WTC11 (cell line): ENCODE results near the gene PTPRT. TPM values are rescaled to one million over a fixed set of nuclear protein-coding genes. Genes with fewer than 3 reads are reported as not detected.
A peak's percentile ranks its signal among the peaks of the same experiment; 100 is the strongest.
"Not testable (repeated sequence)": the region's sequence is repeated elsewhere in the genome, so short reads cannot be mapped to it uniquely, and the experiment has no call there.

ENCODE experiments used
- ATAC-seq: fragments of 200-7000 bp; cut with Tn5 transposase; 2 replicates; pipeline ENCODE4 v1.10.0; 2021; ENCODE audit warnings: mild to moderate bottlenecking, moderate library complexity
- CTCF ChIA-PET: fragments of 300-600 bp; sonication (Branson Sonifier 250); formaldehyde crosslinking; loops from one replicate; lab custom pipeline; 2021; ENCODE audit warnings: antibody characterized with exemption; lab: Charles Lee
- POLR2A ChIA-PET: fragments of 350-600 bp; sonication (Branson Sonifier 250); formaldehyde crosslinking; loops from one replicate; lab custom pipeline; 2021; ENCODE audit warnings: antibody characterized with exemption; lab: Charles Lee
- DNase-seq: peaks from one replicate; pipeline ENCODE4 v3.0.0; 2021; ENCODE audit warnings: low spot score
- H3K27ac Mint-ChIP-seq: 2 replicates; pipeline ENCODE4 v1.8.0; 2021; ENCODE audit warnings: mixed read lengths
- H3K27me3 Mint-ChIP-seq: 2 replicates; pipeline ENCODE4 v1.8.0; 2021; ENCODE audit warnings: low read depth, mild to moderate bottlenecking, moderate library complexity, mixed read lengths
- H3K36me3 Mint-ChIP-seq: 2 replicates; pipeline ENCODE4 v1.8.0; 2021; ENCODE audit warnings: mixed read lengths
- H3K4me1 Mint-ChIP-seq: 2 replicates; pipeline ENCODE4 v1.8.0; 2022; ENCODE audit warnings: mixed read lengths
- H3K4me3 Mint-ChIP-seq: 2 replicates; pipeline ENCODE4 v1.8.0; 2021; ENCODE audit warnings: mild to moderate bottlenecking, moderate library complexity, mixed read lengths
- H3K9me3 Mint-ChIP-seq: 2 replicates; pipeline ENCODE4 v1.8.0; 2021; ENCODE audit warnings: mixed read lengths
- EMX1 ChIP-seq: fragments of 250-450 bp; sonication (Bioruptor Pico); IDR thresholded peaks from 2 replicates; pipeline ENCODE4 v1.8.0; 2021; ENCODE audit warnings: mild to moderate bottlenecking
- HMGA2 ChIP-seq: fragments of 250-450 bp; sonication (Bioruptor Pico); IDR thresholded peaks from 2 replicates; pipeline ENCODE4 v1.4.0; 2021; ENCODE audit warnings: mild to moderate bottlenecking, moderate library complexity
- IRF2 ChIP-seq: sonication (generic); formaldehyde crosslinking; IDR thresholded peaks from 2 replicates; pipeline ENCODE4 v1.8.0; 2022; ENCODE audit warnings: low read depth, missing genetic modification reagents, borderline replicate concordance
- MXD4 ChIP-seq: fragments of 250-450 bp; sonication (Bioruptor Pico); IDR thresholded peaks from 2 replicates; pipeline ENCODE4 v1.8.0; 2021; ENCODE audit warnings: mild to moderate bottlenecking, moderate library complexity, borderline replicate concordance
- NFYB ChIP-seq: sonication (generic); formaldehyde crosslinking; conservative IDR thresholded peaks from 2 replicates; pipeline ENCODE4 v1.8.0; 2022; ENCODE audit warnings: low read depth, missing genetic modification reagents
- TP53 ChIP-seq: sonication (generic); formaldehyde crosslinking; IDR thresholded peaks from 2 replicates; pipeline ENCODE4 v1.8.1; 2023; ENCODE audit warnings: mild to moderate bottlenecking, missing genetic modification reagents
- ZBTB21 ChIP-seq: sonication (generic); formaldehyde crosslinking; IDR thresholded peaks from 2 replicates; pipeline ENCODE4 v1.8.1; 2023; ENCODE audit warnings: mild to moderate bottlenecking, missing genetic modification reagents, borderline replicate concordance
- ZNF219 ChIP-seq: sonication (generic); formaldehyde crosslinking; IDR thresholded peaks from 2 replicates; pipeline ENCODE4 v1.8.0; 2023; ENCODE audit warnings: missing genetic modification reagents, mild to moderate bottlenecking, borderline replicate concordance
- total RNA-seq: library from RNA; stranded (reverse); gene quantifications from 3 replicates; pipeline ENCODE4 v1.2.3, GENCODE V29; 2021
- TF ChIP-seq, protein P1 (sequence below): sonication (generic); formaldehyde crosslinking; conservative IDR thresholded peaks from 2 replicates; pipeline ENCODE4 v1.8.1; 2023; ENCODE audit warnings: mild to moderate bottlenecking, low read depth, missing genetic modification reagents, moderate library complexity
- TF ChIP-seq, protein P2 (sequence below): fragments of 250-450 bp; sonication (Bioruptor Pico); IDR thresholded peaks from 2 replicates; pipeline ENCODE4 v1.9.0; 2021; ENCODE audit warnings: moderate library complexity, mild to moderate bottlenecking, inconsistent platforms, borderline replicate concordance
- TF ChIP-seq, protein P3 (sequence below): sonication (generic); formaldehyde crosslinking; IDR thresholded peaks from 2 replicates; pipeline ENCODE4 v1.8.1; 2023; ENCODE audit warnings: mild to moderate bottlenecking, missing genetic modification reagents, borderline replicate concordance
- TF ChIP-seq, protein P4 (sequence below): sonication (generic); formaldehyde crosslinking; IDR thresholded peaks from 2 replicates; pipeline ENCODE4 v1.8.0; 2023; ENCODE audit warnings: mild to moderate bottlenecking, missing genetic modification reagents

The PTPRT gene
- total RNA-seq, 1 experiment from 2014 or later: 1.1 TPM

DNA sequence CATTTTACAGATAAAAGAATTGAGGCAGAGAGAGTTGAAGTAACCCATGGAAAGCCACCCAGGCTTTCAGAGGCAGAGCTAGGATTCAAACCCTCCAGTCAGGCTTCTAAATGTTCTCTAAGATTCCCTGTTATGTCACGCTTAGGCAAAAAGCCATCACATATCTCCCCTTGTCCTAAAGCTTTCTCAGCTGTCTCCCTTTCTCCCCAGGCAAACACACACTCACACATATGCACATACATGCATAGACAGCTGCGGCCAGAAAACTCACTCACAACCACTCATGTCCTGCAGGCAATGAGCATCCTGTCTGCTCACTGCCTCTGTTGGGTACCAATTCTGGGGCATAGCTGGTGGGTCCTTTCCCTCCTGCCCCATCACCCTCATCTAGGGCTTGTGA lies 975.6 kb downstream of the PTPRT start (continued):
- TF ChIP-seq EMX1 (CRISPR knock-in tag): no peak
- no peak for TF ChIP-seq TP53
- TF ChIP-seq, protein P1, sequence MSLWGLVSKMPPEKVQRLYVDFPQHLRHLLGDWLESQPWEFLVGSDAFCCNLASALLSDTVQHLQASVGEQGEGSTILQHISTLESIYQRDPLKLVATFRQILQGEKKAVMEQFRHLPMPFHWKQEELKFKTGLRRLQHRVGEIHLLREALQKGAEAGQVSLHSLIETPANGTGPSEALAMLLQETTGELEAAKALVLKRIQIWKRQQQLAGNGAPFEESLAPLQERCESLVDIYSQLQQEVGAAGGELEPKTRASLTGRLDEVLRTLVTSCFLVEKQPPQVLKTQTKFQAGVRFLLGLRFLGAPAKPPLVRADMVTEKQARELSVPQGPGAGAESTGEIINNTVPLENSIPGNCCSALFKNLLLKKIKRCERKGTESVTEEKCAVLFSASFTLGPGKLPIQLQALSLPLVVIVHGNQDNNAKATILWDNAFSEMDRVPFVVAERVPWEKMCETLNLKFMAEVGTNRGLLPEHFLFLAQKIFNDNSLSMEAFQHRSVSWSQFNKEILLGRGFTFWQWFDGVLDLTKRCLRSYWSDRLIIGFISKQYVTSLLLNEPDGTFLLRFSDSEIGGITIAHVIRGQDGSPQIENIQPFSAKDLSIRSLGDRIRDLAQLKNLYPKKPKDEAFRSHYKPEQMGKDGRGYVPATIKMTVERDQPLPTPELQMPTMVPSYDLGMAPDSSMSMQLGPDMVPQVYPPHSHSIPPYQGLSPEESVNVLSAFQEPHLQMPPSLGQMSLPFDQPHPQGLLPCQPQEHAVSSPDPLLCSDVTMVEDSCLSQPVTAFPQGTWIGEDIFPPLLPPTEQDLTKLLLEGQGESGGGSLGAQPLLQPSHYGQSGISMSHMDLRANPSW (CRISPR knock-in tag): no peak
- TF ChIP-seq ZBTB21 (CRISPR knock-in tag): no peak
- TF ChIP-seq ZNF219 (CRISPR knock-in tag): no peak

DNA sequence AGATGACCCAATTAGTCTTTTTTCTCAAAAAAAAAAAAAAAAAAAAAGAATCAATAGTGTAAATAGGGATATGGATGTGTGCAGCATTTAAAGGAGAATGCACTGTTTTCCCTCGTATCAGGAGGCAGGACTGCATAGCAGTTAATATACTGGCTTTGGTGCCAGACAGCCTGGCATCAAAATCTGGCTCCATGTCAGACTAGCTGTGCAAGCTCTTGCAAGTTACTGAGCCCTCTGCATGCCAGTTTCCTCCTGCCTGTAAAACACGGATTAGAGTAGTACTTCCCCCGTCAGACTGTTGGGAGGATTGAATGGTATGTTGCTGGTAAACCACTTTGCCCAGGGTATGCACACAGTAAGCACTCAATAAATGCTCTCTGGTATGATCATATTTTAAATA lies 977.3 kb downstream of the PTPRT start:
- TF ChIP-seq, protein P2, sequence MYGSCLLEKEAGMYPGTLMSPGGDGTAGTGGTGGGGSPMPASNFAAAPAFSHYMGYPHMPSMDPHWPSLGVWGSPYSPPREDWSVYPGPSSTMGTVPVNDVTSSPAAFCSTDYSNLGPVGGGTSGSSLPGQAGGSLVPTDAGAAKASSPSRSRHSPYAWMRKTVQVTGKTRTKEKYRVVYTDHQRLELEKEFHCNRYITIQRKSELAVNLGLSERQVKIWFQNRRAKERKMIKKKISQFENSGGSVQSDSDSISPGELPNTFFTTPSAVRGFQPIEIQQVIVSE: no peak
- TF ChIP-seq, protein P3, sequence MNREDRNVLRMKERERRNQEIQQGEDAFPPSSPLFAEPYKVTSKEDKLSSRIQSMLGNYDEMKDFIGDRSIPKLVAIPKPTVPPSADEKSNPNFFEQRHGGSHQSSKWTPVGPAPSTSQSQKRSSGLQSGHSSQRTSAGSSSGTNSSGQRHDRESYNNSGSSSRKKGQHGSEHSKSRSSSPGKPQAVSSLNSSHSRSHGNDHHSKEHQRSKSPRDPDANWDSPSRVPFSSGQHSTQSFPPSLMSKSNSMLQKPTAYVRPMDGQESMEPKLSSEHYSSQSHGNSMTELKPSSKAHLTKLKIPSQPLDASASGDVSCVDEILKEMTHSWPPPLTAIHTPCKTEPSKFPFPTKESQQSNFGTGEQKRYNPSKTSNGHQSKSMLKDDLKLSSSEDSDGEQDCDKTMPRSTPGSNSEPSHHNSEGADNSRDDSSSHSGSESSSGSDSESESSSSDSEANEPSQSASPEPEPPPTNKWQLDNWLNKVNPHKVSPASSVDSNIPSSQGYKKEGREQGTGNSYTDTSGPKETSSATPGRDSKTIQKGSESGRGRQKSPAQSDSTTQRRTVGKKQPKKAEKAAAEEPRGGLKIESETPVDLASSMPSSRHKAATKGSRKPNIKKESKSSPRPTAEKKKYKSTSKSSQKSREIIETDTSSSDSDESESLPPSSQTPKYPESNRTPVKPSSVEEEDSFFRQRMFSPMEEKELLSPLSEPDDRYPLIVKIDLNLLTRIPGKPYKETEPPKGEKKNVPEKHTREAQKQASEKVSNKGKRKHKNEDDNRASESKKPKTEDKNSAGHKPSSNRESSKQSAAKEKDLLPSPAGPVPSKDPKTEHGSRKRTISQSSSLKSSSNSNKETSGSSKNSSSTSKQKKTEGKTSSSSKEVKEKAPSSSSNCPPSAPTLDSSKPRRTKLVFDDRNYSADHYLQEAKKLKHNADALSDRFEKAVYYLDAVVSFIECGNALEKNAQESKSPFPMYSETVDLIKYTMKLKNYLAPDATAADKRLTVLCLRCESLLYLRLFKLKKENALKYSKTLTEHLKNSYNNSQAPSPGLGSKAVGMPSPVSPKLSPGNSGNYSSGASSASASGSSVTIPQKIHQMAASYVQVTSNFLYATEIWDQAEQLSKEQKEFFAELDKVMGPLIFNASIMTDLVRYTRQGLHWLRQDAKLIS (CRISPR knock-in tag): no peak
- TF ChIP-seq, protein P4, sequence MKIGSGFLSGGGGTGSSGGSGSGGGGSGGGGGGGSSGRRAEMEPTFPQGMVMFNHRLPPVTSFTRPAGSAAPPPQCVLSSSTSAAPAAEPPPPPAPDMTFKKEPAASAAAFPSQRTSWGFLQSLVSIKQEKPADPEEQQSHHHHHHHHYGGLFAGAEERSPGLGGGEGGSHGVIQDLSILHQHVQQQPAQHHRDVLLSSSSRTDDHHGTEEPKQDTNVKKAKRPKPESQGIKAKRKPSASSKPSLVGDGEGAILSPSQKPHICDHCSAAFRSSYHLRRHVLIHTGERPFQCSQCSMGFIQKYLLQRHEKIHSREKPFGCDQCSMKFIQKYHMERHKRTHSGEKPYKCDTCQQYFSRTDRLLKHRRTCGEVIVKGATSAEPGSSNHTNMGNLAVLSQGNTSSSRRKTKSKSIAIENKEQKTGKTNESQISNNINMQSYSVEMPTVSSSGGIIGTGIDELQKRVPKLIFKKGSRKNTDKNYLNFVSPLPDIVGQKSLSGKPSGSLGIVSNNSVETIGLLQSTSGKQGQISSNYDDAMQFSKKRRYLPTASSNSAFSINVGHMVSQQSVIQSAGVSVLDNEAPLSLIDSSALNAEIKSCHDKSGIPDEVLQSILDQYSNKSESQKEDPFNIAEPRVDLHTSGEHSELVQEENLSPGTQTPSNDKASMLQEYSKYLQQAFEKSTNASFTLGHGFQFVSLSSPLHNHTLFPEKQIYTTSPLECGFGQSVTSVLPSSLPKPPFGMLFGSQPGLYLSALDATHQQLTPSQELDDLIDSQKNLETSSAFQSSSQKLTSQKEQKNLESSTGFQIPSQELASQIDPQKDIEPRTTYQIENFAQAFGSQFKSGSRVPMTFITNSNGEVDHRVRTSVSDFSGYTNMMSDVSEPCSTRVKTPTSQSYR (CRISPR knock-in tag): no peak
- TF ChIP-seq TP53 (no peak), NFYB (no peak), HMGA2 (CRISPR knock-in tag) (no peak), MXD4 (CRISPR knock-in tag) (no peak), IRF2 (CRISPR knock-in tag) (no peak)
- POLR2A ChIA-PET: no interaction called here
- CTCF ChIA-PET: no interaction called here
- Mint-ChIP-seq H3K4me3 (no peak overlapping the region), H3K27me3 (peaks cover 4% of the 10 kb centered on the region; the same call in 1 of the 2 replicates), H3K4me1 (no peaks in the 10 kb centered on the region), H3K36me3 (peaks cover 4% of the 10 kb centered on the region), H3K27ac (no peak overlapping the region), H3K9me3 (peaks cover 5% of the 10 kb centered on the region)
- DNase-seq: no peak
- no peak for ATAC-seq

DNA sequence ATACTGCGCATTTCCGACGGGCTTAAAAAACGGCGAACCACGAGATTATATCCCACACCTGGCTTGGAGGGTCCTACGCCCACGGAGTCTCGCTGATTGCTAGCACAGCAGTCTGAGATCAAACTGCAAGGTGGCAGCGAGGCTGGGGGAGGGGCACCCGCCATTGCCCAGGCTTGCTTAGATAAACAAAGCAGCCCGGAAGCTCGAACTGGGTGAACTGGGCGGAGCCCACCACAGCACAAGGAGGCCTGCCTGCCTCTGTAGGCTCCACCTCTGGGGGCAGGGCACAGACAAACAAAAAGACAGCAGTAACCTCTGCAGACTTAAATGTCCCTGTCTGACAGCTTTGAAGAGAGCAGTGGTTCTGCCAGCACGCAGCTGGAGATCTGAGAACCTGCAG lies 983.1 kb downstream of the PTPRT start:
- H3K27ac Mint-ChIP-seq, H3K36me3 Mint-ChIP-seq, ATAC-seq, H3K27me3 Mint-ChIP-seq, POLR2A ChIA-PET: not testable (repeated sequence)
- Mint-ChIP-seq H3K4me3 (peak overlapping the region; percentile 37; the same call in 1 of the 2 replicates), H3K4me1 (peaks cover 13% of the 10 kb centered on the region), H3K9me3 (peaks cover 16% of the 10 kb centered on the region)
- CTCF ChIA-PET: interaction anchor here (0.5 kb wide), 1 partner anchor 1087 kb away, joined by 3 read pairs; no protein-coding TSS in a partner anchor
- DNase-seq: peak; percentile 62
